OCI-M2 (cell line): ENCODE measurements around the gene CLEC5A.
"Not testable (repeated sequence)": the region's sequence is repeated elsewhere in the genome, so short reads cannot be mapped to it uniquely, and the experiment has no call there.

Experiments used
- DNase-seq: peaks from one replicate; lab custom pipeline; 2025; ENCODE audit not compliant: unreplicated experiment; lab: John Stamatoyannopoulos, UW

Gene CLEC5A

DNA sequence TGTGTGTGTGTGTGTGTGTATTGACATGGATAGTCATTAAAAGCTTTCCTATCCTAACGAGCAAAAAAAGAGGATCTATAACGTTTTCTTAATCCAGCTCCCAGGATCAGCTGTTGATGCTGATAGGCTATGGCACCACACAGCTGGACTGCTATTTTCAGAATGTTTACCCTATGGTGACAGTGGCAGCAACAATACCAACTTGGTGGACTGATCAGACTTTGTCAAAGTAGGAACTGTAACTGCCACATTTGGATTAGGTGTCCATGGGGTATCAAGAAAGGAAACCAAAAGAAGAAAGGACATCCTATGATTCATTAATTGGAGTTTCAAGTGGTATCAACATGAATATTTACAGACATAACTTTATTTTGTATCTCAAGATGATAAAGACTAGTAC, 2.7 kb upstream of the CLEC5A start:
- no peak for DNase-seq

DNA sequence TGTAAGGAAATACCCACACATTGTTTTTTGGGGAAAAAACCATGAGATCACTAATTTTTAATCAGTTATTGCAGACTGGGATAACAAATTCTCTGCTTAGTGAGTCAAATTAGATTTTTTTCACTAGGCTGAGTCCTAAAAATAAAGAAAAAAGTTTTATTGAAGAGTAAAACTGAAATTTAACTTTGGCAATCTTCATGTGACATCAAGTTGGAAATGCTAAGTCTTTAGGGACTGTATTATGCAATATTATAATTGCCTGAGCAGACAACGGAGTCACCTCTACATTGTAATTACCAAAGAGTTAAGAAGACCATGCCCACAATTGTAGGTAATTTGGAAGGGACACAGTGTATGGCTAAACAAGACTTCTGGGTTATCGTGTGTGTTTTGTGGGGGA, 2.2 kb upstream of the CLEC5A start:
- no peak for DNase-seq

- DNase-seq = no peak
Observed at GRCh38 chr7:141945356-141945755, 1.4 kb downstream of the CLEC5A start.

GRCh38 chr7:141944811-141945210, 2.0 kb downstream of the CLEC5A start:
- no peak for DNase-seq

- no peak for DNase-seq
Observed at GRCh38 chr7:141943846-141944245, 2.9 kb downstream of the CLEC5A start.

GRCh38 chr7:141941075-141941474, 5.7 kb downstream of the CLEC5A start:
- DNase-seq = no peak

DNA sequence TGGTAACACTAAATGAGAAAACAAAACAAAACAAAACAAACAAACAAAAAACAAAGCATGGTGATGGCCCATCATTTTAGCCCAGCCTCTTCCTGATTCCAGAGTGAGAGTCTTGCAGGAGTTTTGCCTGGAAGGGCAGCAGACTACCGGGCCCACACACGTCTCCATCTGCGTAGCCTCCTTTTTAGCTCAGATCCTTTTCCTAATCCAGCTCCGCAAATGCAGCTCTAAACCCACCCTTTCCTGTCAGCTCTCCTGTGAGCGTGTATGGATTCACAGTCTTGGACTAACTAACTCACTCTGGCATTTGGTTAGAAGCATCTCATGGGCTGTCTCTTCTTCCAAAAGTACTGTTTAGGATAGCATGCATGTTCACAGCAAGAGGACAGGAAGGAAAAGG, 16.6 kb downstream of the CLEC5A start:
- no peak for DNase-seq

GRCh38 chr7:141928845-141929195, 18.0 kb downstream of the CLEC5A start:
- DNase-seq = no peak

DNA sequence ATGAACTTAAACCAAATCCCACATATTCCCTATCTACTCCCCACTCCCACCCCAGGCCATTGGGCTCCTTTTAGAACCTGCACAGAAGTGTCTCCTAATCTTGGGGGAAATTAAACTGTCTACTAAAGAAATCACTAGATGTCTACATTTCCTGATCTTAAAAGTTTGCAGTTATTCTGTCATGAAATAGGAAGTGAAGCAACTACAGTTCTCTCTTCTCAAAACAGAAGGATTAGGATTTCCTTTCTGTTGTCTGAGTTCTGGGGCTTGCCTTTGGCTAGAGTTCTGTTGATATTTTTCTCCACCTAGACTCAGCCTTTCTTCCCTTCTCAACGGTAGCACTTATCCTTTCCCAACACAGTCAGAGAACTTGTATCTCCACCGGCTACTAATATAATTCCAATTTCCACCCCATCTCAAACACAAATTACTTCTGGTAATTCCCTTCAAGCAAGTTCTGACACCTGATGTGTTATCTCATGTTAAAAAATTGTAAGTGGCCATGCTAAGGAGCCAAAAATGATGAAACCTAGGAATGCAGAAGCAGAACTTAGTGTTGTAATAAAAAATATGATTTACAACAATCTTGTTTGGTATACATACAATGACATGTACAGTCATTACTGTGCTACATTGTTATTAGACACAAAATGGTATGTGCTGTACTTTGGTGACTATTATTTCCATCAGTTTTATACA, 18.5 kb downstream of the CLEC5A start:
- DNase-seq = no peak

DNA sequence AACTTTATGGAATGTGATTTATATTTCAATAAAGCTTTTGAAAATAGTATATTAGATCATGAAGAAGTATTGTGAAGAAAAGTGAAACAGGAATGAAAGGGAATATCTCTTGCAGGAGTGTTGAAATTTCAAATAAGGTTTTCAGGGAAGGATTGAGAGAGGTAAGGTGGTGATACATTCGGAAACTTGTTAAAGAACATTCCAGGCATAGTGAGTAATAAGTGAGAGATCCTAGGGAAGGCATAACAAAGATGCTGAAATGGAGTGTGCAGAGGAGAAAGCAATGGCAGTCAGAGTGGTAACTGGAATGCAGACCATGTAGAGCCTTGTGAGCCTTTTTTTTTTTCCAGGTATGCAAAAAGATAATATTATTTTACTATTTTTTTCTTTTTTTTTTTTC, 26.5 kb downstream of the CLEC5A start:
- no peak for DNase-seq

DNA sequence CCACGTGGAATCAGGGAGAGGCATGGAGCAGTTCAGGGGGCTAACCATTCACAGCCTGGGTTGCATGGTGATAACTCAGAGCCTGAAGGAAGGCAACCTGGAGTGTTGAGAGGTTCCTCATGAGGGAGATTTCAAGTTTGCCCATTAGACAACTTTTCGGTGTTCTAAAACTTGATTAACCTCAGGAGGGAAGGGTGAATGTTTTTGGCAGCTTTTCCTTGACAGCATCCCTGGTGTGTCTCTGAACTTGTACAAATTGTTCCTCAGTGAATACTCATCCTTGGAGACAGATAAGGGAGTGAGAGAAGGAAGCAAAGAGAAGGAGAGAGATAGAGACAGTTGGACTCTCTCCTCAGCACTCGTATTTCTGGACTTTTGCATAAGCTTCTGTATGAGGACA, 30.7 kb downstream of the CLEC5A start, which contains the start of gene OR9A4:
OR9A4 (plus strand) TSS at position 301 of the 400 bp plus-strand sequence. CDS start 2,477 bp downstream, outside the sequence.
- no peak for DNase-seq

- no peak for DNase-seq
Observed at GRCh38 chr7:141915565-141915964, 31.2 kb downstream of the CLEC5A start.

DNA sequence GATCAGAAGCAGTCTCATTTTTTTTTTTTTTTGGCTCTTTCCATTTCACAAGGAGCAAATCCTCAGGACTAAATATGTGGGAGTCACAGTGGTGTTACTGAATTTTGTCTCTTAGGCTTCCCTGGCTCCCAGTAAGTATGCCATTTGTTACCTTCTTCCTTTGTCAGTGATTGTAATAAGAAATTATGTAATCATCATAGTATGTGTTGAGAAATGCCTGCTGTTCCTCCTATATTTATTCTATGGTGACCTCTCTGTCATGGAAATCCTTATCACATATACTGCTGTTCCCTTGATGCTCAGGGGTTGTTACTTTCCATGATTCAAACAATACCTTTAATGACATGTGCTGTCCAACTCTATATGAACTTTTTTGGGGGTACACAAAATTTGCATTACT, 35.4 kb downstream of the CLEC5A start:
- DNase-seq = no peak

GRCh38 chr7:141906285-141906684, 40.5 kb downstream of the CLEC5A start:
- no peak for DNase-seq

DNA sequence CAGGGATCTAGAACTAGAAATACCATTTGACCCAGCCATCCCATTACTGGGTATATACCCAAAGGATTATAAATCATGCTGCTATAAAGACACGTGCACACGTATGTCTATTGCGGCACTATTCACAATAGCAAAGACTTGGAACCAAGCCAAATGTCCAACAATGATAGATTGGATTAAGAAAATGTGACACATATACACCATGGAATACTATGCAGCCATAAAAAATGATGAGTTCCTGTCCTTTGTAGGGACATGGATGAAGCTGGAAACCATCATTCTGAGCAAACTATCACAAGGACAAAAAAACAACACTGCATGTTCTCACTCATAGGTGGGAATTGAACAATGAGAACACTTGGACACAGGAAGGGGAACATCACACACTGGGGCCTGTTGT, 47.4 kb downstream of the CLEC5A start:
- not testable (repeated sequence) for DNase-seq

- DNase-seq = no peak
Observed at GRCh38 chr7:141891336-141891735, 55.4 kb downstream of the CLEC5A start.

GRCh38 chr7:141889321-141889720, 57.5 kb downstream of the CLEC5A start:
- DNase-seq = no peak

DNA sequence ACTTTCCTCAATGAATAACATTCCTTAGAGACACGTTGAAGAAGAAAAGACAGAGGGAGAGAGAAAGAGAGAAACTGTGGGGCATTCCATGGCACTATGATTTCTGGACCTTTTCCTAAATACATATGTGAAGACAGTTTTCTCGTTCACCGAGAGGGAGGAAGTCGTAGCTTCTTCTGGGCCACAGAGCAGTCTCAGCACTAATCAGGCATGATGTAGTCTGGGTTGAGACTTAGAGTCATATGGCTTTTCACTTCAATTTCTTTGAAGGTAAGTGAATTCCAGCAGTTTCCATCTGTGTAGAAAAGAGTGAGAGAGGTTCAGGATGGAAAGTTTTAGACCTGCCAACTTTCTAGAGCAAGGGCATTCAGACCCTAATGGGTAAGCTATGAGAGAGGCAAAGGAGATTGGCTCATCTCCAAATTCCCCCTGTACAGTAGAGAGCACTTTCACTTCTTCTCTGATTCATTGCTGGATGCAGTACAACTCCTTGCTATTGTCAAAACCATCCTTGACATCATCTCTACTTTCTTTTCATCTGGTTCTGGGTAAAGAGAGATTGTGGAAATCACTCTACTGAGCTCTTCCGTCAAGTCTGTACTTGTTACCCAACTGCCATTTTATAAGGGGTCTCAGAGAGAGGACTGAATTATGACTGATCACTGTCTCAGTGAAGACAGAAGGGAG, 62.1 kb downstream of the CLEC5A start:
- no peak for DNase-seq

GRCh38 chr7:141880960-141881359, 65.8 kb downstream of the CLEC5A start:
- DNase-seq = no peak

DNA sequence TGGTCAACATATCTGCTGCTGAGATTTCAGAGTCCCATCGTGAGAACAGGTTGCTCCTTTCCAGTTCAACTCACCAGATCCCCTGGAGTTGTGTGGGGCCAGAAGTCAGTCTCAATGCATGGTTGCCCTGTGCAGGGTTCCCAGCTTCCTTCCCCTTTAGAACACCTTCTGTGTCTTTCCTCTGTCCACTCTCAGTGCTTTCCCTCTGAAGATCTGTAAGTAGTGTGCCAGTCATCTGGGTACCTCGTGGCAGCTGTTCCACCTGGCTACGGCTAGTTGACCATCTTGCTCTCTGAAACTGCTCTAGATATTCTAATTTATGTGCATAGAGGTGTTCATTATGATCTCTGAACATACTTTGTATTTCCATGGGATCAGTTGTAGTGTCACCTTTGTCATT, 69.4 kb downstream of the CLEC5A start:
- no peak for DNase-seq
